ENCODE data around the gene PDCL3. TPM values are rescaled to one million over a fixed set of nuclear protein-coding genes. Genes with fewer than 3 reads are reported as not detected.

Gene PDCL3
- 10 to 100 TPM; 36.4 to 39.7 TPM for total RNA-seq

DNA sequence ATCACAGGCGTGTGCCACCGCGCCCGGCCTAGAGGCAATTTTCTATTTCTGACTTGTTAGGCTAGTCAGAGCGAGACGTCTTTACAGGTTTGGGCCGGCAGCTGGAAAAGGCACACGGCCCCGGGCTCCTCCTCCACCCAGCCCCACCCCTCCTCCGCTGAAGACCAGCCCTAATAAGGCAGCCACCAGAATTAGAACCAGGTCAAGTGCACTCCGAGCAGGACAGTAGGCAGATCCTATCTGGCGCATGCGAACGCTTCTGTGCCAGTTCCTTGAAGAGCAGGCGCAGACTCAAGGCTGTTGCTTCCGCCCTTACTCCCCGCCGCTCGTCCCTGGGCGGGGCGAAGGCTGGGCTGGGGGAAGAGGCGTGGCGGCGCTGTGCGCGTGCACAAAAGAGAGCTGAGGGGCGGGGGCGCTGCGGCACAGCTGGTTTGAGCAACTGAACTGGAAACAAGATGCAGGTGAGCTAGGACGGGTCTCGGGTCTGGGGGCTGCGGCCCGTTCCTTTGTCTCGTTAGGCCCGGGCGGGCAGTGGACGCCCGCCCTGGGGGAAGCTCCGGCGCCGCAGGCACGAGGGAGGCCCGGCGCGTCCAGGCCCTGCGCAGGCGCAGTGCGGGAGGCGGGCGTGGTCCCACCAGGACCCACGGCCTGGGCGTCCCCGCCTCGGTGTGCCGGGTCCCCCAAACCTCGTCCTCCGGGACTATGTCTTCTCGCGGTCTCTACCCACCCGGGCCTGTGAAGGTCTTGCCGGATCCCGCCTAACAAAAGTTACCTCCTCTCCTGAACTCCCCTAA lies at the start of gene PDCL3:
Gene PDCL3, plus strand, starts transcription at position 381 of the 794 bp plus-strand sequence. Its CDS starts 75 bp downstream, at position 456.

Other genes with a start within 250 kb of the PDCL3 start
- under 1 TPM in 1 of 2 experiments, not detected in 1; 0.03 TPM for gene LONRF2, start 240.5 kb upstream of the PDCL3 start, total RNA-seq
- gene CHST10, start 145.3 kb upstream of the PDCL3 start, total RNA-seq = 1 to 10 TPM; 2.8 to 3.3 TPM
- not detected for gene NMS, start 92.5 kb upstream of the PDCL3 start, total RNA-seq